HG03342 (cell line): ENCODE measurements around the gene RAD52.
"Not testable (repeated sequence)": the region's sequence is repeated elsewhere in the genome, so short reads cannot be mapped to it uniquely, and the experiment has no call there.

Source experiments
- ATAC-seq: cut with Tn5 transposase; IDR thresholded peaks from one replicate; pipeline ENCODE4 v1.9.1; 2021; ENCODE audit warnings: mild to moderate bottlenecking, moderate library complexity; ENCODE audit not compliant: unreplicated experiment

The RAD52 gene

DNA sequence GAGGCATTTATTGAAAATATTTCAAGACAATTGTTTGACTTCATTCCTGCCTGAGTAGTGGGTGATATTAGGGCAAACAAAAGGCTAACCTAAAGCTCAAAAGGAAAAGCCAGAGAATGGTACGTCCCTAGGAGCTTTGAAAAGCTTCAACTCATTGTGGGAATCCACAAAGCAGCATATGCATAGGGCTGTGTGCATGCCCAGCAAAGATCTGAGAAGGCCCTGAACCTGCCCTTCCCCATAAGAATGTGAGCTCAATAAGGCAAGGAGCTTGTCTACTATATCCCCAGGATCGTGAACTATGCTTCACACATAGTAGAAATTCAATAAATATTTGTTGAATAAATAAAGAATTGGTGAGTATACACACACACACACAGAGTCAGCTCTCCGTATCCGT, 19.1 kb upstream of the RAD52 start:
- ATAC-seq, result no peak

DNA sequence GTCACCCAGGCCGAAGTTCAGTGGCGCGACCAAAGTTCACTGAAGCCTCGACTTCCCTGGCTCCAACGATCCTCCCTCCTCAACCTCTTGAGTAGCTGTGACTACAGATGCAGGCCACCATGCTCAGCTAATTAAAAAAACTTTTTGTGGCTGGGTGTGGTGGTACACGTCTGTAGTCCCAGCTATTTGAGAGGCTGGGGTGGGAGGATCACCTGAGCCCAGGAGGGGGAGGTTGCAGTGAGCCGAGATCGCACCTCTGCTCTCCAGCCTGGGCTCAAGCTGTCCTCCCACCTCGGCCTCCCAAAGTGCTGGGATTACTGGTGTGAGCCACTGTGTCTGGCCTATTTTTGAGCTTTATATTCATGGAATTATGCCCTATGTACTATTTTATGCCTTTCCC, 18.1 kb upstream of the RAD52 start:
- no peak for ATAC-seq

DNA sequence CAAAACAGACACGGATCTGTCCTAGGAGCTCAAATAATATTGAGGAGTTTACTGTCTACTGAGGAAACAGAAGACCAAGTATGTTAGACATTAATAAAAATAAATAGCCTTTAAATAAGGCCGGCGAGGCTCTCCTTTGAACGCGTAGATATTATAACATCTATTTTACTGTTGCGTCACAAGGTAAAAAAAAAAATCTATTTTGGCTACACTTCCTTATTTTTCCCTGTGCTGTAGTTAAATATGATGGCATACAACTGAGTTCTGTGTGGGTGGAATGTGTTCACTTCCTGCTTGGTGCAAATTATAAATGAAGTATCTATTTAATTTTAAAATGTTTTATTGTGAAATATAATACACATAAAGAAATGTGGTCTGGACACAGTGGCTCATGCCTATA, 17.2 kb upstream of the RAD52 start:
- no peak for ATAC-seq

DNA sequence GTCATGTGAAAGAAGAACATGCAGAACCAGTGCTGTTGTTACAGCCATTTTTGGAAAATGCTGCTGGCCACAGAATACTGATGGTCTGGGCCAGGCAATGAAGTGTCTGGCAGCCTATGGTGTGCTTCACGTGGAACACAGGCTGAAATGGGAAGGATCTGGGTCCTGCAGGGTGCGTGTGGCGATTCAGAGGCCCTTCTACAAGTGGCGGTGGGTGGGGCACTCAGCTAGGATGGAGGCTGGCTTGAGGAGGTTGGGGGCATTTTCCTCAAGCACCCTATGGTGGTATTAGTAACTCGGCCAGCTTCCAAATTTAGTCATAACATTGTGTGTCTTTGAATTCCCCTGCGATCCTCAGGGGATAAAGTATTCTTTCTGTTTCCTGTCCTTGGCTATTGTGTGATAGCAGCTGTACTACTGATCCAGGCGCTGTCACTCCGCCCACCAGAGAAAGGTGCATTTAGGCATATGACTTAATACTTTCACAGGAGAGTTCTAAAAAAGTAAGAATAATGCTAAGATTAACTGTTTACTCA, 9.2 kb upstream of the RAD52 start:
- ATAC-seq, result peak; percentile 73

DNA sequence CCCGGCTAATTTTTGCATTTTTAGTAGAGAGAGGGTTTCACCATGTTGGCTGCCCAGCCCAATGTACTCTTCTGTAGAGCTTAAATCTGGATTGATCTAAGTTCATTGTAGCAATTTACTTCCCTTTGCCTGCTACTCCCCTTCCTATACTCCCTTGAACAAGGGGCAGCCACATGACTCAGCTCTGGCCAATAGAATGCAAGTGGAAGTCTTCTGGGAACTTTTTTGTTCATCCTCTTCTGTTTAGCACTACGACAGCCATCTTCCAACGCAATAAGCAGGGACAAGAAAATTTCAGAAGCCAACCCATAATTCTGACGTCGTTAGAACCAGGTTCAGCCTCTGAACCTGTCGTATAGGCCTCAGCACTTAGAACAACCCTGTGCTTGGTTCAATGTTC, 6.4 kb upstream of the RAD52 start:
- ATAC-seq, result no peak

DNA sequence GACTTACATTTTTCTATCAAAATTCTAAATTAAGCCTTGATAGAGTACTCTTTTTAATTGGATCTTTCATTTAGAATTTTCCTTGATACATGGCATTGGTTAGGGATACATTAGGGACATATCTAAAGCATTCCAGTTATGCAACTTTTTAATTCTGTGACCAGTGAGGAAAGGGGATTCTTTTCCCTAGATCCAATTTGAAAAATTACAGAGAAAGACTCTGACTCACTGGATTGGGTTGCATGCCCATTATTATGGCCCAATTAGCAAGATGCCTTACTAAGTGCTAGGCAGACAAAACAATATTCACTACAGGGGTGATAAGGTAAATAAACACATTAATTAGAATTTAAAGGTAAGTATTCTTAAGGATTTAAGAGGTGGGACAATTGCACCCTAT, 5.2 kb upstream of the RAD52 start:
- ATAC-seq, result no peak

DNA sequence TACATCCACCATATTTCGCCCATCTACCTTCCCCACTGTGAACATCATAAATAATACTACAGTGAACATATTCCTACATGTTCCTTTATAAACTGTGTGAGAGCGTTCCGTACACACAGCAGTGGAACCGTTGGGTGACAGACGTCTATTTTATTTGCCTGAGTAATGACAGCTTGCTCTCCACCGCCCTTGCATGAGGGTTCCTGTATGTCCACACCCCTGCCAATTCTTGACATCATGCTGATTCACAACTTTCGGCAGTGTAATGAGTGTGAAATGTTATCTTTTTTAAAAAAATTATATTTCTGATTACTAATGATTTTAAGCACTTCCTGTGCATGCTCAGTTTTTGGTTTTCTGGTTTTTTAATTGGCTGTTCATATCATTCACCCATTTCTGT, 4.3 kb upstream of the RAD52 start:
- no peak for ATAC-seq

DNA sequence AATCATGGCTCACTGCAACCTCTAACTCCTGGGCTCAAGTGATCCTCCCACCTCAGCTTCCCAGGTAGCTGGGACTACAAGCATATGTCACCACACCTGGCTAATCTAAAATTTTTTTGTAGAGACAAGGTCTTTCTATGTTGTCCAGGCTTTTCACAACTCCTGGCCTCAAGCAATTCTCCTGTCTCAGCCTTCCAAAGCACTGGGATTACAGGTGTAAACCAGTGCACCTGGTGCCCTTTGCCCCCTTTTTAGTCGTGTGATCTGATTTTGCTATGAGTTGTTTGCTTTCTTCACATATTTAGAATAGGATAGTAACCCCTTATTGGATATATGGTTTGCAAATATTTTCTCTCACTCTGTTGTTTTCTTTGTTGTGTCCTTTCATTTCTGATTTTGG, 1.7 kb upstream of the RAD52 start:
- no peak for ATAC-seq

DNA sequence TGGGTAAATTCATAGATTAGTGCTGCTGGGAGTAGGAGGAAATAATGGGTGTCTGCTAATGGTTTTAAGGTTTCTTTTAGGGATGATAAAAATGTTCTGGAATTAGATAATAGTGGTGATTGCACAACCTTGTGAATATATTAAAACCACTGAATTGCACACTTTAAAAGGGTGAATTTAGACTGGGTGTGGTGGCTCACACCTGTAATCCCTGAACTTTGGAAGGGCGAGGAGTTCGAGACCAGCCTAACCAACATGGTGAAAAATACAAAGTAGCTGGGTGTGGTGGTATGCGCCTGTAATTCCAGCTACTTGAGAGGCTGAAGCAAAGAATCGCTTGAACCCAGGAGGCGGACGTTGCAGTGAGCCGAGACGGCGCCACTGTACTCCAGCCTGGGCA, 1.3 kb downstream of the RAD52 start:
- no peak for ATAC-seq

DNA sequence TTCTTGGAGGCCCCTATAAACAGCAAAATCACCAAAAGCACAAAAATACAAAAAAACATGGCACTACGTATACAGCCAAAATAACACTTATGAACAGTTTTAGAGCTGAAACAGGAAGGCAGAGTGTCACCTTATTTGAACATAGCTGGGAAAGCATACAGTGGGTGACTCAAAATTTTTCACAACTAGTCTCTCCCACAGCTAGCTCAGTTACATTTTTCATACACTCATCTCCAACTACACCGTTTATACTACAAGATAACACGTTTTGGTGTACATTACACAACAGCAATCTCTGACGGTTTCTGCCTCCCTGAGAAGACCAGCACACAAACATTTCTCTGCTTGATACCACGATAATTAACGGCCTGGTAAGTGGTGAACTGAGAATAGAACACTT, 2.9 kb downstream of the RAD52 start:
- ATAC-seq, result no peak

DNA sequence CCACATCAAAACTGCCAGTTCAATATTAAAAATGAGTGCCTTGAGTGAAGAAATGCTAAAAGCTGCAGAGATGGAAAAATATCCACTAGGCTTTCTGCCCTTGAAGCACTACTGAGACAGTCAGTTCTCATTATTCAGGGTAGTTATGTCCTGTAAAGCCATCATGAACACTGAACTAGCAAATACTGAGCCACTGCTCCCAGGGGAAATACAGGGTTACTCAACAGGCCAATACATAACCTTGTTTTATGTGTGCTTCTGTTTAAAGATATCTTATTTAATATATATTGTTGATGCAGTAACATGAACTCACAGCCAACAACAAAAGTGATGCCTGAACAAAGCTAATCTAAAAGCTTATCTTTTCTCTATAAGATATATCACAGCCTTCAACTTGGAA, 3.3 kb downstream of the RAD52 start:
- no peak for ATAC-seq

DNA sequence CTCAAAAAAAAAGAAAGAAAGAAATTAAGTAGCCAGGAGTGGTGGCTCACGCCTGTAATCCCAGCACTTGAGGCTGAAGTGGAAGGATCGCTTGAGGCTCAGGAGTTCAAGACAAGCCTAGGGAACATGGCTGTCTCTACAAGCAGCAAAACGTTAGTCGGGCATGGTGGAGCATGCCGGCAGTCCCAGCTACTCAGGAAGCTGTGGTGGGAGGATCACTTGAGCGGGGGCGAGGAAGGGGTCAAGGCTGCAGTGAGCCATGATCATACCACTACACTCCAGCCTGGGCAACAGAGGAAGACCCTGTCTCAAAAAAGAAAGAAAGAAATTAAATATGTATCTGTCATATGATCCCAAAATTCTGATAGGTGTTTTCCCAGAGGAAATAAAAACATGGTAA, 5.3 kb downstream of the RAD52 start:
- no peak for ATAC-seq

DNA sequence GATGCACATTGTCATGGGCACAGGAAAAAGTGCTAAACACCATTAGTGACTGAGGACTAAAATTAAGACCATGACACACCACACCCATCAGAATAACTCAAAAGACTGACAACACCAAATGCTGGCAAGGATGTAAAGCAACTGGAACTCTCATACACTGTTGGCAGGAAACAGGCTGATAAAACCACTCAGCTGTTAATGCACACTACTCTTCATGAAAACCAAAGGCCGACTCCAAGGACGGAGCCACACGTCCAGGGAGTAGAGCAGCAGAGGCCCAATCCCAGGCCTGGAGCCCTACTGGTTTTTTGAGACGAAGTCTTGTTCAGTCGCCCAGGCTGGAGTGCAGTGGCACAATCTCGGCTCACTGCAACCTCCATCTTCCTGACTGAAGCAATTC, 6.4 kb downstream of the RAD52 start:
- ATAC-seq, result no peak

DNA sequence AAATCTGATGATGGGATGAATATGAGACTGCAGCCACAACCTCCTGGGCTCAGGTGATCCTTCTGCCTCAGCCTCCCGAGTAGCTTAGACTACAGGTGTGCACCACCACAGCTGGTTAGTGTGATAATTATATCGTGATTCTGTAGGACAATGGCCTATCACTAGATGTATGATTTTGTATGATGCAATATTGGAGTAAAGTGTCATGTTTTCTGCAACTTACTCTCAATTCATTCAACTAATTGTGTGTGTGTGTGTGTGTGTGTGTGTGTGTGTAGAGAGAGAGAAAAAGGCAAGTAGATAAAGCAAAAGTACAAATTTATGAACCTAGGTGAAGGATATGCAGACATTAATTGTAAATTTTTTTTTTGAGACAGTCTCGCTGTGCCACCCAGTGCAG, 10.7 kb downstream of the RAD52 start:
- ATAC-seq, result no peak

DNA sequence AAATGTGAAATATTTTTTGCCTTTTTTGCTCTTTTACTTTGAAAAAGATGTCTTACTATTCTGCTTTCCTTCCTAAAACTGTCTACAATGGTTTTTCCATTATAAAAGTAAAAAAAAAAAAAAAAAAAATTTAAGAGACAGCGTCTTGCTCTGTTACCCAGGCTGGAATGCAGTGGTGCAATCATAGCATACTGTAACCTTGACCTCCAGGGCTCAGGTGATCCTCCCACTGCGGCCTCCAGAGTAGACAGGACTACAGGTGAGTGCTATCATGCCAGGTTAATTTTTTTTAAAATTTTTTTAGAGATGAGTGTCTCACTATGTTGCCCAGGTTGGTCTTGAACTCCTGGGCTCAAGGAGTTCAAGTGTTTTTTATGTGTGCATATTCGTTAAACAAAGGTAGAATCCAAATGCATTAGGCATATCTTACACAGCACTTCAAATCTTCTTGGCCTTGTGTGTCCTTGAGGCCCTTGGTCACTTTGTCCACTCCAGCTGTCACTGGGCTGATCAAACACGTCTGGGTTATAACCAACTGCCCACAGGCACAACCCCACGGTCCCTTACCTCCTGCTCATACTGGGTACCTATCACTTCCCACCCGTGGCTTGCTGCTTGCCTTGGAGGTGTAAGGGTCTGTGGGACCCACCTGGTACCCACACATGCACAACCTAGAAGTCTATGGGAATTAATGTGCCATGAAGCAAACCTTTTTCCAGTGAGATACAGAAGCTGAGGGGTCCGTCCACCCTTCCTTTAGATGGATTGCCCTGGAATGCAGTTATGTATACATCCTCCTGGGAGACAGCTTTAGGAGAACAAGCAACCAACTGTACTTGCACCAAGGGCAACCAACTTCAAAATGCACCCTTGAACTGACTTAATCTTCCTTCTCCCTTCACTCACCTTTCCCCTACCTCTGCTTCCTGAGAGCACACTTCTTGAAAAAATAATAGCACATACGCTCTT, 12.8 kb downstream of the RAD52 start:
- ATAC-seq, result no peak

DNA sequence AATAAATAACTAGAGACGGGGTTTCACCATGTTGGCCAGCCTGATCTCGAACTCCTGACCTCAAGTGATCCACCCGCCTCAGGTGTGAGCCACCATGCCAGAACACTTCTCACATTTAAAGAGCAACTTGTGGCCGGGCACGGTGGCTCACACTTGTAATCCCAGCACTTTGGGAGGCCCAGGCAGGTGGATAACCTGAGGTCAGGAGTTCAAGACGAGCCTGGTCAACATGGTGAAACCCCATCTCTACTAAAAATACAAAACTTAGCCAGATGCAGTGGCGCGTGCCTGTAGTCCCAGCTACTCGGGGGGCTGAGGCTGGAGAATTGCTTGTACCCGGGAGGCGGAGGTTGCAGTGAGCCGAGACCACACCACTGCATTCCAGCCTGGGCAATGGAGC, 13.6 kb downstream of the RAD52 start:
- not testable (repeated sequence) for ATAC-seq

DNA sequence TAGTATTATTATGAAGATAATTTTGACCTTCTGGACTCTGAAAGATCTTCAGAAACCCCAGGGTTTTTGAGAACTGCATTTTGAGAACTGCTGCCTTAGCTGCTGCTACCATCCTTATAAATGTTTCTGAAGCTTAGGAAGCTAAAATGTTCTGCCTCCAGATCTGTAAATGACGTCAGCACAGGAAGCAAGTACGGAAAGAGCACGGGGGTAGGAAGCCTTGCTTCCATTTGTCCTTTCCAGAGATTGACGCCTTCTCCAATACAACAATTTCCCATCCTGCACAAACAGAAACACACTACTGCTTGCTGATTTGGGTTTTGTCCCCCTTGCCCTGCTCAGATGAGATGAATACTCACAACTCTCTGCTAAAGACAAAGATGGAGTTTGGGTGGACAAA, 17.9 kb downstream of the RAD52 start:
- no peak for ATAC-seq

DNA sequence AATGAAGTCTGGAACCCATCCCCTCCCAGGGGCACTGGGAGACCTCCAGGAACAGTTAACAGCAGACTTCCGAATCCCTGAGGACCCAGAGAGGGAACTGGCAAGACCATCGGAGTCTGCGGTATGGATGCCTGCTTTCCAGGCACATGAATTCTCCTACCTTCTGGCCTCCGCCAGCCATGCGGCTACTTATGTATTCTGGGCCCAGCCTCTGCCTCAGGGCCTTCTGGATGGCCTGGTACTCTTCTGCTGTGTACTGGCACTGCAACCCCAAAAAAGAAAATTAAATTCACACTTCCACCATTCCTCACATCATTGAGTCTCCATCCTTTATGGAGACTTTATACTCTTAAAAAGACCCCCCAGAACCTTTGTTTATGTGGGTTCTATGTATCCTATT, 18.4 kb downstream of the RAD52 start:
- no peak for ATAC-seq

DNA sequence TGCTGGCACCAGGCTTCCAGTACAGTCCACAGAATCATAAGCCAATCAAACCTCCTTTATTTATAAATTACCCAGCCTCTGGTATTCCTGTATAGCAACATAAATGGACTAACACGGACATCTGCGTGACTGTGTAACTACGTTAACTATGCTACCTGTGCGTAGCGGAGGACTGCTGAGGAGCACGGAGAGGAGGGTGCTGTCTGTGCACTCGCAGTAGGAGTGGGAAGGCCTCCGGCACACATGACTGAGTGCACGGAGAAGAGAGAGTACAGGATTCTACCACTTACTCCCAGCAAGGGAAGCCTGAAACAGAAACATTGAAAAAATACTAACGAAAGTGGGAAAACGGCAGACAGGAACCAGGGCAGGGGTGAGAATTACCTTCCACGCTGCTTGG, 22.9 kb downstream of the RAD52 start:
- ATAC-seq, result no peak

DNA sequence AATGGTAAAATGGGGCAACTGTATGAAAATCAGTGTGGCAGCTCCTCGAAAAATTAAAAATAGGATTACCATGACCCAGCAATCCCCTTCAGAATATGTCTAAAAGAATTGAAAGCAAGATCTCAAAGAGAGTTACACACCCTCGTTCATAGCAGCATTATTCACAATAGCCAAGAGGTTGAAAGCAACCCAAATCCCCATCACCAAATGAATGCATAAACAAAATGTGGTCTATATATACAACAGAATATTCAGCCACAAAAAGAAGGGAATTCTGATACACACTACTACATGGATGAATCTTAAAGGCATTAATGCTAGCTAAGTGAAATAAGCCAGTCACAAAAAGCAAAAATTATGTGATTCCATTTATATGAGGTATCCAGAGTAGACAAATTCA, 27.2 kb downstream of the RAD52 start:
- ATAC-seq, result no peak

DNA sequence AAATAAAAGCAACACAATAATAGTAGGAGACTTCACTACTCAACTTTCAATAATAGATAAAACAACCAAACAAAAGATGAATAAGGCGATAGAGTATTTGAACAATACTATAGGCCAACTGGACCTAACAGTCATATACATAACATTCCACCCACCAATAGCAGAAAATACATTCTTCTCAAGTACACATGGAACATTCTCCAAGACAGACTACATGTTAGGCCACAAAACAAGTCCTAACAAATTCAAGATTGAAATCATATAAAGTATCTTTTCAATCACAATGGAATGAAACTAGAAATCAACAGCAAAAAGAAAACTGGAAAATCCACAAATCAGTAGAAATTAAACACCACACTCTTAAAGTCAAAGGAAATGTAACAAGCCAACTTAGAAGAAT, 28.8 kb downstream of the RAD52 start:
- ATAC-seq, result no peak

DNA sequence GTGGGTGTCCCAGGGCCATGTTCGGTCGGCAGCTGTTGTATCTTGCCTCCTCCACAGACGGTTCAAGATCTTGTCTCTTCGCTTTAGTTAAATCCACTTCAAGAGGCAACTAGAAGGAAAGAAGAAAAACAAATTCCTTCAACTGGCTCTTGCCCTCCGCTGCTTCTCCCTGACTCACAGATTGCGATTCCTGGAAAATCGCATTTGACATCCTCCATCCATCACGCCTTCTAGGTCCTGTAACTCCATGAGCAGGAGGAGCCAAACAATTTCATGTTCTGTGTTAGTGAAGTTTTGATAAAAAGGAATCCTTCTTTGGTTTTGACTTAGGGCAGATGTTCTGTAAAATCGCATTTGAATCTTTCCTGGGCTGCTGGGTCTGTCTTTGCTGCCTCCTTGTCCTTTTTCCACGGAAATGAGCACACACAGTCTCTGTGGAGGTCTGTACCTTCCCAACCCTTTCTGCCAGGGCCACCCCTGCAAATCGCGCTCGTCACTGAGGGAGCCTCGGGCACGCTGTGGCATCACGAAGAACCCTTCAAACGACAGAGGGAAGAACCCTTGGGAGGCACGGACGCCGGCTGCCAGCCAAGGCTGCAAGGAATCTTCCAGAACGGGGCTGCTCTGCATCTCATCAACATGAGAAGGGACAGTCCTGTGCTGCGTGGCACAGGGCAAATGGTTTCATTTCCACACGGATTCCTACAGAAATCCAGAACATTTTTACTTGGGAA, 32.6 kb downstream of the RAD52 start:
- ATAC-seq, result no peak
